GM18519 (cell line): ENCODE data around the gene DLEC1.

ENCODE experiments used
- ATAC-seq: cut with Tn5 transposase; IDR thresholded peaks from one replicate; pipeline ENCODE4 v1.9.1; 2021; ENCODE audit warnings: mild to moderate bottlenecking, moderate library complexity; ENCODE audit not compliant: unreplicated experiment, low FRiP score

DLEC1 gene, protein sequence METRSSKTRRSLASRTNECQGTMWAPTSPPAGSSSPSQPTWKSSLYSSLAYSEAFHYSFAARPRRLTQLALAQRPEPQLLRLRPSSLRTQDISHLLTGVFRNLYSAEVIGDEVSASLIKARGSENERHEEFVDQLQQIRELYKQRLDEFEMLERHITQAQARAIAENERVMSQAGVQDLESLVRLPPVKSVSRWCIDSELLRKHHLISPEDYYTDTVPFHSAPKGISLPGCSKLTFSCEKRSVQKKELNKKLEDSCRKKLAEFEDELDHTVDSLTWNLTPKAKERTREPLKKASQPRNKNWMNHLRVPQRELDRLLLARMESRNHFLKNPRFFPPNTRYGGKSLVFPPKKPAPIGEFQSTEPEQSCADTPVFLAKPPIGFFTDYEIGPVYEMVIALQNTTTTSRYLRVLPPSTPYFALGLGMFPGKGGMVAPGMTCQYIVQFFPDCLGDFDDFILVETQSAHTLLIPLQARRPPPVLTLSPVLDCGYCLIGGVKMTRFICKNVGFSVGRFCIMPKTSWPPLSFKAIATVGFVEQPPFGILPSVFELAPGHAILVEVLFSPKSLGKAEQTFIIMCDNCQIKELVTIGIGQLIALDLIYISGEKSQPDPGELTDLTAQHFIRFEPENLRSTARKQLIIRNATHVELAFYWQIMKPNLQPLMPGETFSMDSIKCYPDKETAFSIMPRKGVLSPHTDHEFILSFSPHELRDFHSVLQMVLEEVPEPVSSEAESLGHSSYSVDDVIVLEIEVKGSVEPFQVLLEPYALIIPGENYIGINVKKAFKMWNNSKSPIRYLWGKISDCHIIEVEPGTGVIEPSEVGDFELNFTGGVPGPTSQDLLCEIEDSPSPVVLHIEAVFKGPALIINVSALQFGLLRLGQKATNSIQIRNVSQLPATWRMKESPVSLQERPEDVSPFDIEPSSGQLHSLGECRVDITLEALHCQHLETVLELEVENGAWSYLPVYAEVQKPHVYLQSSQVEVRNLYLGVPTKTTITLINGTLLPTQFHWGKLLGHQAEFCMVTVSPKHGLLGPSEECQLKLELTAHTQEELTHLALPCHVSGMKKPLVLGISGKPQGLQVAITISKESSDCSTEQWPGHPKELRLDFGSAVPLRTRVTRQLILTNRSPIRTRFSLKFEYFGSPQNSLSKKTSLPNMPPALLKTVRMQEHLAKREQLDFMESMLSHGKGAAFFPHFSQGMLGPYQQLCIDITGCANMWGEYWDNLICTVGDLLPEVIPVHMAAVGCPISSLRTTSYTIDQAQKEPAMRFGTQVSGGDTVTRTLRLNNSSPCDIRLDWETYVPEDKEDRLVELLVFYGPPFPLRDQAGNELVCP (N-terminal part only)

DNA sequence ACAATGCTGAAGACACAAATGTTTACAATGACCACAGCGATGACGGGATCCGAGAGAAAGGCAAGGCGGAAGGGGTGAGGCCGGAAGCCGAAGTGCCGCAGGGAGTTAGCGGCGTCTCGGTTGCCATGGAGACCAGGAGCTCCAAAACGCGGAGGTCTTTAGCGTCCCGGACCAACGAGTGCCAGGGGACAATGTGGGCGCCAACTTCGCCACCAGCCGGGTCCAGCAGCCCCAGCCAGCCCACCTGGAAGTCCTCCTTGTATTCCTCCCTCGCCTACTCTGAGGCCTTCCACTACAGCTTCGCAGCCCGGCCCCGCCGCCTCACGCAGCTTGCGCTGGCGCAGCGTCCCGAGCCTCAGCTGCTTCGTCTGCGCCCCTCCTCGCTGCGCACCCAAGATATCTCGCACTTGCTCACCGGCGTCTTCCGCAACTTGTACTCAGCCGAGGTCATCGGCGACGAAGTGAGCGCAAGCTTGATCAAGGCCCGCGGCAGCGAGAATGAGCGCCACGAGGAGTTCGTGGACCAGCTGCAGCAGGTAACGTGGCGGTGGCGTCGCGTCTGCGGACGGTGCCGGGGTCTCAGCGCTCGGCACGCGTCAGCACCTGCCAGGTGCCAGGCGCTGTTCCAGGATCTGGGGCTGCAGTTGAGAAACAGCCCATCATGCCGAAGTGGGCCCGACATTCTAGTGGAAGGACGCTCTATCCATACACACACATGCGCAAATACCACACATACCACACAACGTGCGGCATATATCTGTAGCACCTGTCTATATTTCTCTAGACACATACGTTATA is at the start of gene DLEC1:
DLEC1 (plus strand) TSS at position 108 of the 798 bp plus-strand sequence; CDS start at position 126, 18 bp downstream.
- ATAC-seq = peak; percentile 64

DNA sequence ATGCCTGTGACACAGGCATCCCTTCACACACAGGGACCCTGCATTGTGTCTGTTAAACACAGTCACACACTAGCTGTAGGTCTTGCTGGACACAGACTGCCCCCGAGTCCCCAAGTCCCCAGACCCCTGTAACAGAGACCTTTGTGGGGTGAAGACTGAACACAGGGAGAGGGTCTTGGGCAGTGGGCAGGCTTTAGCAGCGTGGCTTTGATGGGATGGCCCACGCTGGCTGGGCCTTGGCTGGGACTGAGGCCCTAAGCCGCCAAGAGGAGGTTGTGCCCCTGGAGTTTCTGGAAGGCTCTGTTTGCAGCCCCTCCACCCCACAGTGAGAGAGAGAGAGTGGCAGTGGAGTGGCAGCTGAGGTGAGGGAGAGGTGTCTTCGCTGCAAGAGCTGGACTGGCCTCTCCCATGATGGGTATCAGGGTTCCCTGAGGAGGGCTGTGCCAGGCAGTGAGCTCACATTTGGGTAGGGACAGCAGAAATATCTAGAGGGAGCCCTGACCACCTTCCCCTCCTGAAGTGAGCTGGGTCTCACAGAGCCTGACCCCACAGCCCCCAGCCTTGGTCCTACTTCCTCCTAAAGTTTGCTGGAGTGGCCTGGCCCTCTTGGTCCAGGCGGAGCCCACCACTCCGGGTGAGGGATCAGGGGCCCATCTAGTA is 49.1 kb upstream of the DLEC1 start:
- ATAC-seq = no peak

DNA sequence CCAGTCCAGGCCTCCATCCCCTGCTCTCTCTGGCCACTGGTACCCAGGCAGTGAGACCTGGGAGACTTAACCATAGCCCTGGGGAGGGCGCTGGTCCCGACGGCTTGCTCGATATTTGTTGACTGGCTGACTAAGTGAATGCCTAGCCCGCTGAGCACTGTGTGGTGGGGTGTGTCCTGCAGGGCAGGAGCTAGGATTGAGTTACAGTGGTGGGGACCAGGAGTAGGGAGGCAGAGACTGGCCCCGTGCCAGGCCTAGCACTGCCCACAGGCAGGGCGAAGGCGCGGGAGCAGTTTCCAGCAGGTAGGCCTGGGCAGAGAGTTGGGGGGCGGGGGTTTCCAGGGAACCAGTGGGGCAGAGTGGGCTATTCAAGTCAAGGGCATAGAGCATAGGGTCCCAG is 48.5 kb upstream of the DLEC1 start, which contains the start of gene VILL:
VILL (plus strand) TSS at position 260 of the 400 bp plus-strand sequence. CDS start 2,887 bp downstream, outside the sequence.
- no peak for ATAC-seq

DNA sequence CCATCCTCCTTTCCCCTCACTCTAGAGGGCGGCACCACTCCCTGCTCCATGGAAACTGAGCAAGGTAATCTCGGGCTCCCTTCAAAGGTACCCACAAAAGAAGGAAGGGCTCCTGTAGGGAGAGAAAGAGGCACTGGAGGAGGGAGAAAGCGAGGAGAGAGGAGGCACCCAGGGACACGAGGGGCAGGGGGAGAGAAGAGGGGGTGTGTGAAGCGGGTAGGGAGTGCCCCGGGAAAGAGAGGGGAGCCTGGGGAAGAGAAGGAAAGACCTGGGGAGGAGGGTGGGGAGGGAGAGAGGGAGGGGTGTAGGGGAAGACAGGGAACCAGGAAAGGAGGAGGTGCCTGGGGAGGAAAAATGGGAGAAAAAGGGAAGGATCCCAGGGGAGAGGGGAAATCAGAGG is 47.9 kb upstream of the DLEC1 start:
- no peak for ATAC-seq

DNA sequence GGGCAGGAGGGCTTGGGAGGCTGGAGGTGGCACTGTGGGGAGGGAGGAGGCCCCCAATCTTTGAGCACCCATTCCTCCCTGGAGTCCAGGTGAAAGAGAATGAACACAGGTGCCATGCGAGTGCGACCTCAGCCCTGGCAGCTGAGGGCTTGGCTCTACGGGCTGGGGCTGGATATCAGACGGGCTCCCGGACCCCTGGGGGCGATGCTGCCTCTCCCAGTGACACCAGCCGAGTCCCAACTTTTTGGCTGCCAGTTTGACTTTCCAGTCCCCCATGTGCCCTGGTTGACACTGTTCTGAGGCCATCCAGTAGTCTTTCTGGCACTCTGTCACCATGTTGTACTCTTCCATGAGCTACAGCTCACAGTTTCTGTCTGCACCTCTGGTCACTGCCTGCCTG is 47.2 kb upstream of the DLEC1 start:
- ATAC-seq = no peak

DNA sequence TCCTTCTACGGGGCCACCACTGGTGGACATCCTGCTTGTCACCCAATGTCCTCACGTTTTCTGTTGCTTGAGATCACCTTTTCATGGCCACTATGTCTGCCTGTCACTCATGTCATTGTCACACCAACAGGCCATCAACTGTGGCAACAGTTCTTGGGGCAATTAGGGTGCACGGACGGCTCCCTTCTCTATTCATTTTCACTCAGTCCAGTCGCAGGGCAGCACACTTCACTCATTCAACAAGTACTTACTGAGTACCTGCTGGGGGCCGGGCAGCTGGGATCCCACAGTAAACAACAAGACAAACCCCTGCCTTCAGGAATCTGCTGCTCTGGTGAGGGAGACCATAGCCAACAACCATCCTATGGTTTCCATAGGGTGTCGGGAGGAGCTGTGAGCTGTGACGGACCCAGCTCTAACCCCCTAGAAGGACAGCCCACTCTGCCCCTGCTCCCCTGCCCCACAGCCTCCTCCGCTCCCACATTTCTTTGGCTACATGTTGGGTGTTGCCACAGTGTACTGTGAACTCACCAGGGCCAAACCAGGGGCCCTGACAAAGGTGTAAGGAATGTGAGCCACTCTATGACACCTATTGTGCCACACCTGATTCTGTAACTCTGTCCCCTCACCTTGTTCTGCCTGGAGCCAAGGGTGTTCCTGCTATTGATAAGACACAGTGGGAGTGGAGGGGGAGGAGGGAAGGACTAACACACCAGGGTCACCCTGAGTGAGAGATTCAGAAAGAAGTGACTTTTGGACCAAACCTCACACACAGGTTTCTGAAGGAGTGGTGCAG is 46.5 kb upstream of the DLEC1 start:
- no peak for ATAC-seq

DNA sequence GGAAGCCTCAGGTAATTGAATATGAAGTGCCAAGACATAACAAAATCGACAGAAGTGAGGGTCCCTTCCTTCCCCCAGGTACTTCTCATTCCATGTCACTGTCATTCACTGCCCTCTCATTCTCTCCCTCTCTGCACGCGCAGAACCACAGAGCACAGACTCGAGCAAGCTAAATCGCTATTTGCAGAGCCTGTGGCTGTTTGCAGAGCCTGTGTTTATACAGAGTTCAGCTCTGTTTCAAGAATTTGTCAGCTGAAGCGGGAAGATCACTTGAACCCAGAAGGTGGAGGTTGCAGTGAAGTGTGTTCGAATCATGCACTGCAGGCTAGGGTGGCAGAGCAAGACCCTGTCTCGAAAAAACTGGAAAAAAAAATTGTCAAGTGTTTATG is 45.9 kb upstream of the DLEC1 start:
- ATAC-seq = no peak

DNA sequence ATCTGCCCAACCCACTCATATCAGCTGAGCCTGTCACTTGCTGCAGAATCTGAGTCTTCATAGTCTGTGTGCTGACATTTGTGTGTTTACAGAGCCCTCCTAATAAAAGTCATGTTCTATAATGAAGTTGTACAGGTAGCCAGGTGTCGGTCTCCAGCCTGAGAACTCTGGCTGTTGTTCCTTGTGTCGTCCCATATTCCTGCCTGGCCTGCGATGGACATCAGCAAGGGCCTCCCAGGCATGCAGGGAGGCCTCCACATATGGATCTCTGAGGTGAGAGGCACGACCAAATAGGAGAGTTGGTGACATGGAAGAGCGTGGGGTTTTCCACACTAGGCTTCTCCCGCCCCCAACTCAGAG is 45.6 kb upstream of the DLEC1 start:
- no peak for ATAC-seq

DNA sequence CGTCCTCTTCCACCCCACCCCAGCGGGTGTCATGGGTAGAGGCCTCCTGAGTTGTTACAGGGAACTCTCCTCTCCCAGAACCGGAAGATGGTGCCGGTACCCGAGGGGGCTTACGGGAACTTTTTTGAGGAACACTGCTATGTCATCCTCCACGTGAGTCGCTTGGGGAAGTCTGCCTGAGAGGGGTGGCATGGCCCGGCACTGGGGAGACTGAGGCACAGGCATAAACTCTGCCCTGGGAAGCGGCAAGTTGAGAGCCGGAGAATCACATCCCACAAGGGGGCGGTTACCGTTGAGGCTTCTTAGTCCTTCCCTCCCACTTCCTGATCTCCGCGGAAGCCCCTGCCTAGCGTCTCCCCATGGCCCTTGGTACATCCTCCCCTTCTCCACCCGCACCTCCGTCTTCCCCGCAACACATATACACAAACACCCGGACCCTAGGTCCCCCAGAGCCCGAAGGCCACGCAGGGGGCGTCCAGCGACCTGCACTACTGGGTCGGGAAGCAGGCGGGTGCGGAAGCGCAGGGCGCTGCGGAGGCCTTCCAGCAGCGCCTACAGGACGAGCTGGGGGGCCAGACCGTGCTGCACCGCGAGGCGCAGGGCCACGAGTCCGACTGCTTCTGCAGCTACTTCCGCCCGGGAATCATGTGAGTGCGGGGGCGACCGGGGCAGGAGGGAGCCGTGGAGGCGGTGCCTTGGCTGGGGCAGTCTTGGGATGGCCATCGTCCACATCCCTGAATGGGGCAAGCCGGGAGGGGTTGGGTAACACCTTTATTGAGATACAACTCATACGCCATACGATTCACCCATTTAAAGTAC is 45.0 kb upstream of the DLEC1 start:
- ATAC-seq = peak; percentile 40

DNA sequence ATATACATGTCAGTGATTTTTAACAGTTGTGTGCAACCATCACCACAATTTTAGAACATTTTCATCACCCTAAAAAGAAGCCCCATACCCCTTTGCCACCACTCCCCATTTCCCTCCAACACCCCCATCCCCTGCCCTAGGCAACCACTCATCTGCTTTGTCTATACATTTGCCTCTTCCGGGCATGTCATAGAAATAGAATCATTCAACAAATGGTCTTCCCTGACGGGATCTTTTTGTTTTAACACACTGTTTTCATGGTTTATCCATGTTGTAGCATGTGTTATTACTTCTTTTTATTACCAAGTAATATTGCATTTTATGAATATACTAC is 44.4 kb upstream of the DLEC1 start:
- no peak for ATAC-seq

DNA sequence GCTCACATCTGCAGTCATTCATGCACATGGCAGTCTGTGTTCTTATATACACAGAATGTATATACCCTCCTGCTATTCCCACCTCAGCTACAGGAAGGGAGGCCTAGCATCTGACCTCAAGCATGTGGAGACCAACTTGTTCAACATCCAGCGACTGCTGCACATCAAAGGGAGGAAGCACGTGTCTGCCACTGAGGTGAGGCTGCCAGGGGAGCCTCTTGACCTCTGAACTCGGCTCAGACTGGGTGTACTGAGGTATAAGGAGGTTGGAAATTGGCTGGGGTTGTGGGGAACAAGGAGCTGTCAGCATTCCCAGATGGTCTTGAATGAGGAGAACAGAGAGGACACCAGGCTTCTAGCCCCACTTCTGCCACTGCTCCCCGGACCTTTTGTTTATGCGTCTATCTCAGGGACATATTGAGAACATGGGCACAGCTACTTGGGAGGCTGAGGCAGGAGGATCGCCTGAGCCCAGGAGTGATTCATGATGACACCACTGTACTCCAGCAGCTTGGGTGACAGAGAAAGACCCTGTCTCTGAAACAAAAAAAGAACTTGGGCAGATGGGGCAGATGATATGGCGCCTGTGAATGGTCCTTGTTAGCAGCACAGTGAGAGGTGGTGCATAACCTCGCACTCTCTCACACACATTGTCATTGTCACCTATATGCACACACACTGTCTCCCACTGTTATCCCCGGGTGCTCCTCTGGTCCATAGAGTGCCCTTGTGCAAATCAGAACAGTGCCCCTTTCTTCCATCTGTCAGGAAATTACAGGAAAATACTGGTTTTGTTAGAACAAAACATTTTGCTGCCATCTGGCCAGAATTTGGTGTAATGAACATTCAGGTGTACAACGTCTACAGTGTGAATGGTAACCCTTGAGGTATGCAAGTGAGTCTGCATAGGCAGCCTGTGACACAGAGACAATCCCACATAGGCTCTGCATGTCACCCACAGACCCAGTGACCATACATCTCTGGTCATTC is 43.1 kb upstream of the DLEC1 start:
- no peak for ATAC-seq

DNA sequence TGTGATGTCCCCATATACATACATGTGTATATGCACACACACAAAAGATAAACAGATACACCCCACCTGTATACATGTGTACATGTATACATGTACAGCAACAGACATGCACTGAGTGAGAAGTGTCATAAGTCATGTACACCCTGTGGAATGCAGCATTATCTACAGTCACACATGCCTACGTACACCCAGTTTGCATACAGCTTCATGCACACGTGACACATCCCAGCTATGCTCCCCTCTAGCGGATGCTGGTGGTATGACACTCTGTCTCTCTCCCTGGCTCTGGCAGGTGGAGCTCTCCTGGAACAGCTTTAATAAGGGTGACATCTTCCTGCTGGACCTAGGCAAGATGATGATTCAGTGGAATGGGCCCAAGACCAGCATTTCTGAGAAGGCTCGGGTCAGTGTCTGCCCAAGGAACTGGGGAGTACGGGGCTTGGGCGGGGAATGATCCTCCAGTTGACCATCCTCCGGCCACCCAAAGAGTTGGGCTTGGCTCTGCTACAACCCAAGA is 42.2 kb upstream of the DLEC1 start:
- peak; percentile 69 for ATAC-seq

DNA sequence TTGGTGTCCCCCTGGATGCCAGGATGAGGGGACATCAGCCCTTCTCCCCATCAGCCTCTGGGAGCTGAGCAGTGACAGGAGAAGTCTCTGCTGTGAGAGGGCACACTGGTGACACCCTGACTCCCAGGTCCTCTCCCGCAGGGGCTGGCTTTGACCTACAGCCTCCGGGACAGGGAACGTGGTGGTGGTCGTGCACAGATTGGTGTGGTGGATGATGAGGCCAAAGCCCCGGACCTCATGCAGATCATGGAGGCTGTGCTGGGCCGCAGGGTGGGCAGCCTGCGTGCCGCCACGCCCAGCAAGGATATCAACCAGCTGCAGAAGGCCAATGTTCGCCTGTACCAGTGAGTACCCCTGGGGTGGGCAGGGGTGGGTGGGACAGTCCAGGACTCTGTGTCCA is 41.7 kb upstream of the DLEC1 start:
- ATAC-seq = no peak

DNA sequence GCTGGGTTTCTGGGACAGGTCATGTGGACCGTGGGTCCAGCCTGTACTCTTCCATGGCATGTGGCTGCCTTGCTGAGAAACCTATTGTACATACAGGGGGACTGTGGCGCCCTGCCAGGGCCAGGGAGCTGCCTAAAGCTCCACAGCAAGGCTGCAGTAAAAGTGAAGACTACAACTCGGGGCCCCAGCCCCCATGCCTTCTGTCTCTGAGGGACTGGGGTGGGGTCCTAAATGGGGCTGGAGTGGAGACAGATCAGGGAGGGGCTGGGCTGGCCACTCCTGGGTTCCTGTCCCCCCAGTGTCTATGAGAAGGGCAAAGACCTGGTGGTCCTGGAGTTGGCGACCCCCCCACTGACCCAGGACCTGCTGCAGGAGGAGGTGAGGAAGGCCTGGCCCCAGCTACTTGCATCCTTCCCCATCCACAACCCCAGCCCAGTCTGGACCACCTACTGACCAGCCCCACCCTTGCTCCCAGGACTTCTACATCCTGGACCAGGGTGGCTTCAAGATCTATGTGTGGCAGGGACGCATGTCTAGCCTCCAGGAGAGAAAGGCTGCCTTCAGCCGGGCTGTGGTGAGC is 41.1 kb upstream of the DLEC1 start:
- ATAC-seq = no peak

DNA sequence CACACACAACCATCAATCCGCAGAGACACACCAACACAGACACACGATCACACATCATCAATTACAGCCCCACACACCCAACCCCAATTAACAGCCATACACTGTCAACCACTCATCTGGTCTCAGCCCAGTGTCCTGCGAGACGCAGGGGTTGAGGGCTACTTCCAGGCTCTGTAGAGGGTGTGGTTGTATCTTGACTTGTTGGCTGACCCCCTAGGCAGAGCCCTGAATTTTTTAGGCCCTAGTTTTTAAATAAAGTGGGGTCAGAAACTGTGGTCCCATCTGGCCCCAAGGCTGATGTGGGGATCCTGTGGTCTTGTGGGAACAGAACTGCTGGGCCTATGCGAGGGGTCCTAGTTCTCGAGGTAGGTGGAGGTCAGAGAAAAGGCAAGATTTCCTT is 39.2 kb upstream of the DLEC1 start:
- ATAC-seq = no peak

DNA sequence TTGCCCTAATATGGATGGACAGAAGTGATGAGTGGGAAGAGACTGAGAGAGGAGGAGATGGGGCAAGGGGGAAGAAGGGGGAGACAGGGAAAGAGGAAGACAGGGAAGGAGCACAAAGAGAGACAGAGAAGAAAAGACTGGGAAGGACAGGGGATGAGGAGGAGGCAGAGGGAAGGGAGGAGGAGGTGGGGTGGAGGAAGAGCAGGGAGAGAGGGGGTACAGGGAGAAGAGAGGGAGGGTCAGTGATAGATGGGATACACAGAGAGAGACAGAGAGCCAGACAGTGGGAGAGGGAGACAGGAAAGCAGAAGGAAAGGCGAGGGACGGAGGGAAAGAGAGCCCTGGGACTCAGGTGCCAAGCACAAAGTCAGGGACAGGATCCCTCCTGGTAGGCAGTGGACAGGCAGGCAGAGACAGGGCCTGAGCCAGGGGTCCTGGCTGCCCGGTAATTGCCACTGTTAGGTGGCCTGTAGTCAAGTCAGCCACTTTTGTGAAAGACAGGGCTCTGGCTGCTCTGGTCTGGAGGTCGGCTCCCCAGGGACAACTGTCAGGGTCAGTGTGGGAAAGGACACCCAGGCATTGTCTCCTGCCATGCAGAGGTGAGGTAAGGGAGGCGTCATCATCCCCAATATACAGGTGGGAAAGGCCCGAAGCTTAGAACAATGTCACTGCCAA is 38.6 kb upstream of the DLEC1 start:
- no peak for ATAC-seq
